ENCODE data around the gene ID4. TPM values are rescaled to one million over a fixed set of nuclear protein-coding genes. Genes with fewer than 3 reads are reported as not detected.

ID4 gene
- total and polyA plus RNA-seq, 2 of the 8 experiments (the other 6 are each of a cell fraction or from before 2014, with no cell fraction given), result 2.0 to 8.3 TPM

GRCh38 chr6:19851241-19852089 lies 14.3 kb downstream of the ID4 start:
- H3K27me3 ChIP-seq (replicated peaks in 1 of 4; ENCODE audit: control insufficient read depth in 3 of 4, extremely low read depth in 1 of 4, insufficient read depth in 3 of 4, low read length in 3 of 4), result no peaks in the 10 kb centered on the region
- ChIA-PET CTCF (ENCODE audit: partially characterized antibody) (interaction anchor here (0.6 to 2.3 kb wide), 21 partner anchors 10 to 854 kb away, joined by 3 to 10 read pairs (median 3); no protein-coding TSS in a partner anchor), POLR2A (ENCODE audit: partially characterized antibody) (interaction anchor here (8.0 kb wide), 1 partner anchor 15 kb away, joined by 48 read pairs; the partner anchor contains the start of gene ID4)
- H4K8ac ChIP-seq (ENCODE audit: extremely low read depth, insufficient read depth, low read length), result no peak overlapping the region
- H3K23me2 ChIP-seq (ENCODE audit: low read depth, low read length), result no peaks in the 10 kb centered on the region
- H2AFZ ChIP-seq (ENCODE audit: low read length), result peak overlapping the region; percentile 95
- no peak overlapping the region for H2BK15ac ChIP-seq (ENCODE audit: low read length)
- H3K36me3 ChIP-seq (ENCODE audit: control insufficient read depth in 2 of 4, insufficient read depth in 4 of 4, low read length in 3 of 4), result no peaks in the 10 kb centered on the region
- no peaks in the 10 kb centered on the region for H3K79me2 ChIP-seq (ENCODE audit: control insufficient read depth in 1 of 2, insufficient read depth in 2 of 2, low read length in 2 of 2)
- H3K4me2 ChIP-seq (ENCODE audit: insufficient read depth in 1 of 2, low read depth in 2 of 2, low read length in 2 of 2), result peak overlapping the region in 1 of 2 experiments; percentile 1; a peak in 1 of 4 replicates
- FAIRE-seq (peak; percentile 98), DNase-seq (ENCODE audit: low read depth in 1 of 2, low spot score in 2 of 2) (peak in 1 of 2 experiments; percentile 49)
- peak overlapping the region; percentile 50; the same call in 1 of the 2 replicates for H2BK5ac ChIP-seq (ENCODE audit: low read depth, low read length)
- peak overlapping the region; percentile 56 for H2BK12ac ChIP-seq (ENCODE audit: low read depth, low read length)
- H4K20me1 ChIP-seq (replicated peaks in 1 of 2; ENCODE audit: control insufficient read depth in 1 of 2, insufficient read depth in 2 of 2, low read length in 2 of 2), result no peaks in the 10 kb centered on the region
- H3K27ac ChIP-seq (ENCODE audit: low read depth, low read length), result peak overlapping the region; percentile 54
- no peak overlapping the region for H3K9ac ChIP-seq (replicated peaks in 1 of 4; ENCODE audit: extremely low read depth in 1 of 4, low read depth in 3 of 4, low read length in 3 of 4)
- H3K4ac ChIP-seq (replicated peaks; ENCODE audit: insufficient read length, low read depth, low read length), result no peak overlapping the region
- H3K23ac ChIP-seq (ENCODE audit: insufficient read length), result no peak overlapping the region
- no peak overlapping the region for H2AK5ac ChIP-seq (ENCODE audit: low read depth, low read length)
- peak overlapping the region; percentile 94 for H2BK20ac ChIP-seq (ENCODE audit: low read length)
- no peak overlapping the region for H3K4me3 ChIP-seq (ENCODE audit: extremely low read depth in 1 of 4, insufficient read depth in 2 of 4, low read depth in 3 of 4, low read length in 4 of 4)
- H3K4me1 ChIP-seq (replicated peaks in 1 of 4; ENCODE audit: control insufficient read depth in 3 of 4, insufficient read depth in 4 of 4, low read length in 3 of 4), result peaks cover 4 to 6% (median 5%) of the 10 kb centered on the region in 4 experiments; a peak in 6 of 7 replicates
- H3K56ac ChIP-seq (replicated peaks; ENCODE audit: insufficient read length, low read depth, low read length), result no peak overlapping the region
- H4K91ac ChIP-seq (replicated peaks; ENCODE audit: insufficient read length, low read length), result peak overlapping the region; percentile 12
- H3K9me3 ChIP-seq (ENCODE audit: insufficient read depth in 2 of 2, low read depth in 1 of 2, low read length in 1 of 2), result no peaks in the 10 kb centered on the region
- WGBS, 2 experiments (ENCODE audit: extremely low coverage in 1 of 2, insufficient coverage in 1 of 2, insufficient read length in 1 of 2, insufficient replicate concordance in 2 of 2, low coverage in 1 of 2, low lambda C conversion rate in 2 of 2, missing lambda C conversion rate in 1 of 2), result 65% methylated on average over 10 of the region's 10 CpGs; no CpG with 5 or more reads in 1 of the 2 experiments
- H2BK120ac ChIP-seq (replicated peaks; ENCODE audit: low read depth, low read length), result no peak overlapping the region
- peak overlapping the region; percentile 78; the same call in 1 of the 2 replicates for H3K18ac ChIP-seq (ENCODE audit: extremely low read depth, low read length)
- H3K79me1 ChIP-seq (ENCODE audit: low read depth, low read length), result no peaks in the 10 kb centered on the region
- H3K14ac ChIP-seq (ENCODE audit: insufficient read length), result no peak overlapping the region
- peak overlapping the region; percentile 2 for H4K5ac ChIP-seq (ENCODE audit: insufficient read length, low read depth, low read length)
- TF ChIP-seq BRCA1 (IDR thresholded peaks at IDR 0.05; ENCODE audit: low read depth, low read length), result no peak
- no peak for TF ChIP-seq NRF1 (IDR thresholded peaks at IDR 0.05; ENCODE audit: low read depth, low read length)
- TF ChIP-seq CBX8 (IDR thresholded peaks at IDR 0.05; ENCODE audit: borderline replicate concordance, low read depth, low read length), result no peak
- TF ChIP-seq TCF12 (IDR thresholded peaks at IDR 0.05; ENCODE audit: low read depth, low read length), result no peak
- no peak for TF ChIP-seq JUN (IDR thresholded peaks at IDR 0.05; ENCODE audit: low read depth, low read length)
- peak in 2 of 3 experiments; percentile 85 to 87; a peak in 3 of 4 replicates for TF ChIP-seq CTCF (IDR thresholded peaks at IDR 0.05; ENCODE audit: control extremely low read depth in 1 of 3, insufficient read depth in 1 of 3, low read depth in 1 of 3, low read length in 3 of 3)
- no peak for TF ChIP-seq CREB1 (IDR thresholded peaks at IDR 0.05)
- no peak for TF ChIP-seq SRF (IDR thresholded peaks at IDR 0.05; ENCODE audit: low read depth, low read length)
- TF ChIP-seq RAD21 (IDR thresholded peaks at IDR 0.05 in 1 of 2, conservative IDR thresholded peaks at IDR 0.05 in 1 of 2; ENCODE audit: low read depth in 2 of 2, low read length in 2 of 2), result peak; percentile 96 to 98

Measured in H1 (cell line).